ENCODE measurements around the gene ZNG1A. TPM values are rescaled to one million over a fixed set of nuclear protein-coding genes. Genes with fewer than 3 reads are reported as not detected.
A peak's percentile ranks its signal among the peaks of the same experiment; 100 is the strongest.
"Not testable (repeated sequence)": the region's sequence is repeated elsewhere in the genome, so short reads cannot be mapped to it uniquely, and the experiment has no call there.

The ZNG1A gene
- total RNA-seq, 1 donor from 2014 or later: 29.1 TPM

GRCh38 chr9:209143-209758 lies 30.4 kb upstream of the ZNG1A start:
- Mint-ChIP-seq H3K36me3 (ENCODE audit: low read depth) (no peaks in the 10 kb centered on the region), H3K4me1 (no peaks in the 10 kb centered on the region), H3K4me3 (no peak overlapping the region), H3K9me3 (no peaks in the 10 kb centered on the region), H3K27me3 (ENCODE audit: low read depth) (peaks cover 23% of the 10 kb centered on the region), H3K27ac (ENCODE audit: unreplicated experiment) (no peak overlapping the region)
- no peak for DNase-seq (ENCODE audit: low read depth, low spot score)
- TF ChIP-seq CTCF (conservative IDR thresholded peaks at IDR 0.05): no peak

GRCh38 chr9:206481-206880 lies 27.6 kb upstream of the ZNG1A start:
- H3K4me3 Mint-ChIP-seq: no peak overlapping the region
- H3K9me3 Mint-ChIP-seq: no peaks in the 10 kb centered on the region
- no peak for DNase-seq (ENCODE audit: low read depth, low spot score)
- H3K27me3 Mint-ChIP-seq (ENCODE audit: low read depth): peaks cover 17% of the 10 kb centered on the region
- no peak overlapping the region for H3K27ac Mint-ChIP-seq (ENCODE audit: unreplicated experiment)
- no peaks in the 10 kb centered on the region for H3K4me1 Mint-ChIP-seq
- TF ChIP-seq CTCF (conservative IDR thresholded peaks at IDR 0.05): no peak
- H3K36me3 Mint-ChIP-seq (ENCODE audit: low read depth): no peaks in the 10 kb centered on the region

GRCh38 chr9:199601-200000 lies 20.7 kb upstream of the ZNG1A start:
- H3K27me3 Mint-ChIP-seq (ENCODE audit: low read depth); H3K4me1 Mint-ChIP-seq; H3K36me3 Mint-ChIP-seq (ENCODE audit: low read depth); H3K9me3 Mint-ChIP-seq; H3K27ac Mint-ChIP-seq (ENCODE audit: unreplicated experiment); DNase-seq (ENCODE audit: low read depth, low spot score); H3K4me3 Mint-ChIP-seq: not testable (repeated sequence)

- not testable (repeated sequence) for H3K27me3 Mint-ChIP-seq (ENCODE audit: low read depth)
These were observed 573 bp downstream of the ZNG1A start for GRCh38 chr9:178140-178825.

GRCh38 chr9:169757-170156 lies 9.1 kb downstream of the ZNG1A start:
- not testable (repeated sequence) for H3K27ac Mint-ChIP-seq (ENCODE audit: unreplicated experiment); H3K9me3 Mint-ChIP-seq; H3K27me3 Mint-ChIP-seq (ENCODE audit: low read depth); DNase-seq (ENCODE audit: low read depth, low spot score); H3K4me1 Mint-ChIP-seq; H3K36me3 Mint-ChIP-seq (ENCODE audit: low read depth); H3K4me3 Mint-ChIP-seq

More at GRCh38 chr9:178140-178825, 573 bp downstream of the ZNG1A start:
- H3K4me1 Mint-ChIP-seq; H3K36me3 Mint-ChIP-seq (ENCODE audit: low read depth); DNase-seq (ENCODE audit: low read depth, low spot score); H3K9me3 Mint-ChIP-seq: not testable (repeated sequence)
- Mint-ChIP-seq H3K4me3 (peak overlapping the region; percentile 79), H3K27ac (ENCODE audit: unreplicated experiment) (peak overlapping the region; percentile 27)

- H3K36me3 Mint-ChIP-seq (ENCODE audit: low read depth); H3K27me3 Mint-ChIP-seq (ENCODE audit: low read depth): not testable (repeated sequence)
These were observed 19.0 kb downstream of the ZNG1A start for GRCh38 chr9:159871-160270.

GRCh38 chr9:151173-151572 lies 27.7 kb downstream of the ZNG1A start:
- H3K9me3 Mint-ChIP-seq; H3K36me3 Mint-ChIP-seq (ENCODE audit: low read depth); H3K4me1 Mint-ChIP-seq; H3K27ac Mint-ChIP-seq (ENCODE audit: unreplicated experiment); H3K27me3 Mint-ChIP-seq (ENCODE audit: low read depth); H3K4me3 Mint-ChIP-seq; DNase-seq (ENCODE audit: low read depth, low spot score): not testable (repeated sequence)

More at GRCh38 chr9:159871-160270, 19.0 kb downstream of the ZNG1A start:
- H3K4me3 Mint-ChIP-seq; DNase-seq (ENCODE audit: low read depth, low spot score); H3K9me3 Mint-ChIP-seq; H3K27ac Mint-ChIP-seq (ENCODE audit: unreplicated experiment); H3K4me1 Mint-ChIP-seq: not testable (repeated sequence)

GRCh38 chr9:139880-140279 lies 39.0 kb downstream of the ZNG1A start:
- H3K4me3 Mint-ChIP-seq; DNase-seq (ENCODE audit: low read depth, low spot score); H3K27ac Mint-ChIP-seq (ENCODE audit: unreplicated experiment); H3K9me3 Mint-ChIP-seq; H3K36me3 Mint-ChIP-seq (ENCODE audit: low read depth); H3K27me3 Mint-ChIP-seq (ENCODE audit: low read depth); H3K4me1 Mint-ChIP-seq: not testable (repeated sequence)

GRCh38 chr9:117995-118467 lies 60.8 kb downstream of the ZNG1A start, which contains the start of gene FOXD4:
Gene FOXD4, minus strand, starts transcription at chr9:118417. Its CDS starts 298 bp downstream, at chr9:118119.
- peak within 1 kb of the TSS; percentile 65 for H3K4me3 Mint-ChIP-seq
- H3K4me1 Mint-ChIP-seq: peaks cover 13% of the 10 kb centered on the region

GRCh38 chr9:117144-117994 lies 61.5 kb downstream of the ZNG1A start:
- not testable (repeated sequence) for H3K27ac Mint-ChIP-seq (ENCODE audit: unreplicated experiment); H3K9me3 Mint-ChIP-seq
- DNase-seq (ENCODE audit: low read depth, low spot score): peak; percentile 25
- Mint-ChIP-seq H3K27me3 (ENCODE audit: low read depth) (peaks cover 64% of the 10 kb centered on the region), H3K36me3 (ENCODE audit: low read depth) (peaks cover 10% of the 10 kb centered on the region), H3K4me1 (peaks cover 13% of the 10 kb centered on the region), H3K4me3 (peak overlapping the region; percentile 65)

More at GRCh38 chr9:117995-118467, 60.8 kb downstream of the ZNG1A start, which contains the start of gene FOXD4:
- H3K27ac Mint-ChIP-seq (ENCODE audit: unreplicated experiment); DNase-seq (ENCODE audit: low read depth, low spot score); H3K9me3 Mint-ChIP-seq: not testable (repeated sequence)
- Mint-ChIP-seq H3K27me3 (ENCODE audit: low read depth) (peaks cover 57% of the 10 kb centered on the region), H3K36me3 (ENCODE audit: low read depth) (peaks cover 10% of the 10 kb centered on the region)
